ENCODE results near the gene HDAC4. TPM values are rescaled to one million over a fixed set of nuclear protein-coding genes. Genes with fewer than 3 reads are reported as not detected.

Gene HDAC4
- total and polyA plus RNA-seq, 10 of the 15 experiments (the other 5 are each of a cell fraction or from before 2014, with no cell fraction given), result 0.22 to 15.7 (median 4.8) TPM

- Histone ChIP-seq H2AFZ (ENCODE audit: control insufficient read depth, low read depth, low read length) (no peak overlapping the region), H3K27ac (ENCODE audit: control insufficient read depth, insufficient read depth) (no peak overlapping the region), H3K9me3 (replicated peaks; ENCODE audit: control insufficient read depth, insufficient read depth, low read length) (no peaks in the 10 kb centered on the region), H3K4me2 (ENCODE audit: control insufficient read depth, insufficient read depth) (no peak overlapping the region), H3K27me3 (replicated peaks in 1 of 2; ENCODE audit: control insufficient read depth in 2 of 2, insufficient read depth in 2 of 2, low read length in 1 of 2) (no peaks in the 10 kb centered on the region), H3K79me2 (ENCODE audit: control insufficient read depth, insufficient read depth, low read length) (no peaks in the 10 kb centered on the region), H3K9ac (ENCODE audit: control insufficient read depth, insufficient read depth, low read length) (no peak overlapping the region), H3K36me3 (ENCODE audit: control insufficient read depth in 2 of 2, insufficient read depth in 2 of 2, low read length in 1 of 2) (no peaks in the 10 kb centered on the region), H3K4me3 (no peak overlapping the region), H3K4me1 (ENCODE audit: control insufficient read depth, insufficient read depth, low read length) (no peaks in the 10 kb centered on the region), H4K20me1 (ENCODE audit: control insufficient read depth, insufficient read depth) (no peaks in the 10 kb centered on the region)
- TF ChIP-seq CREB1 (IDR thresholded peaks at IDR 0.05; ENCODE audit: low read depth) (no peak), SREBF2 (IDR thresholded peaks at IDR 0.05; ENCODE audit: low read length) (no peak), ZBTB40 (IDR thresholded peaks at IDR 0.05; ENCODE audit: borderline replicate concordance) (no peak), SIN3A (IDR thresholded peaks at IDR 0.05; ENCODE audit: low read depth, low read length) (no peak), ZBTB4 (CRISPR knock-in tag; IDR thresholded peaks at IDR 0.05) (no peak), POLR2AphosphoS2 (IDR thresholded peaks at IDR 0.05; ENCODE audit: low read depth, low read length) (no peak)
- ChIA-PET RAD21 (ENCODE audit: unreplicated experiment) (no interaction called here), POLR2A (no interaction called here), SMC1A (ENCODE audit: uncharacterized antibody, unreplicated experiment) (no interaction called here), CTCF (no interaction called here)
- no TSS peak for BruUV-seq (replicated peaks)
- no peak for DNase-seq (ENCODE audit: low read depth, low spot score)
- 69% methylated on average over 13 of the region's 15 CpGs for WGBS (ENCODE audit: insufficient coverage, insufficient replicate concordance, low lambda C conversion rate, missing lambda C conversion rate)
- no peak for ATAC-seq
- no peak for FAIRE-seq
- intact Hi-C loops (cut with micrococcal nuclease; ENCODE audit: unreplicated experiment) (no loop called here), in situ Hi-C loops (cut with MboI) (no loop called here)
Observed at GRCh38 chr2:239053801-239054503, 346.9 kb downstream of the HDAC4 start.

Measured in GM12878 (cell line).